ENCODE measurements around the gene PRKAG3.

- no peak for TF ChIP-seq SIN3A (IDR thresholded peaks at IDR 0.05; ENCODE audit: borderline replicate concordance, insufficient read depth, low read length)
- TF ChIP-seq POLR2AphosphoS5 (IDR thresholded peaks at IDR 0.05; ENCODE audit: low read depth, low read length): no peak
- TF ChIP-seq TAF1 (IDR thresholded peaks at IDR 0.05; ENCODE audit: borderline replicate concordance, insufficient read depth, low read length): no peak
- TF ChIP-seq FOXP2 (optimal IDR thresholded peaks at IDR 0.05; ENCODE audit: borderline replicate concordance, extremely low read depth, extremely low read length, insufficient read depth): no peak
- no peak for TF ChIP-seq REST (IDR thresholded peaks at IDR 0.05; ENCODE audit: insufficient read depth in 1 of 2, low read depth in 2 of 2, low read length in 2 of 2)
These were observed 50.5 kb downstream of the PRKAG3 start for GRCh38 chr2:218780851-218781690.
